ENCODE measurements around the gene H6PD. TPM values are rescaled to one million over a fixed set of nuclear protein-coding genes. Genes with fewer than 3 reads are reported as not detected.

Gene H6PD
- total and polyA plus RNA-seq, 9 of the 15 experiments (the other 6 are each of a cell fraction or from before 2014, with no cell fraction given), result 0.04 to 2.5 (median 0.95) TPM

DNA sequence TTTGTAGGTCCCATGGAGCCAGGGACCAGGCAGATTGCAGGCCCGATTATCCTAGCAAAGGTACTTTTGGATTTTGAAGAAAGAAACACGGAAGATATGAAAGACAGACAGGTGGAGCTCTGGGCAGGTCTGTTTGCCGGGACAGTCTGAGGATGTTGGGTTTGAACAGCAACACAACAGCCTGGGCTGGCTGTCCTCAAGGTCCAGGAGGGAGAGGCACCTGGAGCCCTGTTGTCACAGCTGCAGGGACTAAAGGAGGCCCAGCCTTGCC, 14.6 kb downstream of the H6PD start:
- in situ Hi-C loops (cut with MboI) (no loop called here), intact Hi-C loops (cut with micrococcal nuclease) (no loop called here)
- H2AFZ ChIP-seq (ENCODE audit: low read depth, low read length), result no peak overlapping the region
- FAIRE-seq, result no peak
- no peak overlapping the region for H3K27ac ChIP-seq (ENCODE audit: extremely low read depth, low read depth, low read length)
- BruUV-seq (replicated peaks), result no TSS peak
- peaks cover 28% of the 10 kb centered on the region; the same call in 1 of the 2 replicates for H4K20me1 ChIP-seq (replicated peaks; ENCODE audit: control insufficient read depth, insufficient read depth, low read length)
- no peaks in the 10 kb centered on the region for H3K36me3 ChIP-seq (ENCODE audit: control insufficient read depth, insufficient read depth, low read length)
- CTCF ChIA-PET (ENCODE audit: low intra/inter-chr PET ratio), result interaction anchor here (1.1 to 1.3 kb wide), 2 partner anchors 138 to 254 kb away, joined by 3 to 4 read pairs; no protein-coding TSS in a partner anchor
- H3K4me3 ChIP-seq, result no peak overlapping the region
- H3K79me2 ChIP-seq (ENCODE audit: control insufficient read depth, insufficient read depth, low read length), result no peaks in the 10 kb centered on the region
- DNase-seq (ENCODE audit: extremely low read depth in 1 of 4, low spot score in 3 of 4), result no peak
- H3K9me3 ChIP-seq (replicated peaks; ENCODE audit: control insufficient read depth, insufficient read depth, low read depth, low read length), result no peaks in the 10 kb centered on the region
- H3K4me2 ChIP-seq (ENCODE audit: insufficient read depth, low read length), result no peak overlapping the region
- POLR2A ChIA-PET, result interaction anchor here (0.8 to 3.3 kb wide), 3 partner anchors 10 to 341 kb away, joined by 3 to 11 read pairs (median 3); no protein-coding TSS in a partner anchor
- no peak overlapping the region for H3K9ac ChIP-seq (ENCODE audit: insufficient read depth in 1 of 2, low read depth in 2 of 2, low read length in 2 of 2)
- H3K4me1 ChIP-seq (replicated peaks in 1 of 2; ENCODE audit: control insufficient read depth in 2 of 2, insufficient read depth in 2 of 2, low read length in 2 of 2), result peaks cover 0 to 21% of the 10 kb centered on the region in 2 experiments; a peak in 1 of 5 replicates
- H3K9me1 ChIP-seq (ENCODE audit: control insufficient read depth, insufficient read depth, low read length), result no peaks in the 10 kb centered on the region
- H3K27me3 ChIP-seq (ENCODE audit: control insufficient read depth in 2 of 2, insufficient read depth in 2 of 2, low read length in 2 of 2), result peaks cover 22 to 79% of the 10 kb centered on the region in 2 experiments; a peak in 4 of 5 replicates
- 23% methylated on average over 3 of the region's 3 CpGs for WGBS (ENCODE audit: insufficient coverage, low coverage, missing lambda C conversion rate)
- ATAC-seq, result no peak
- no peak for TF ChIP-seq HNRNPL (IDR thresholded peaks at IDR 0.05; ENCODE audit: low read depth, low read length)
- TF ChIP-seq OTX1 (CRISPR knock-in tag; IDR thresholded peaks at IDR 0.05), result no peak
- TF ChIP-seq, protein P1, sequence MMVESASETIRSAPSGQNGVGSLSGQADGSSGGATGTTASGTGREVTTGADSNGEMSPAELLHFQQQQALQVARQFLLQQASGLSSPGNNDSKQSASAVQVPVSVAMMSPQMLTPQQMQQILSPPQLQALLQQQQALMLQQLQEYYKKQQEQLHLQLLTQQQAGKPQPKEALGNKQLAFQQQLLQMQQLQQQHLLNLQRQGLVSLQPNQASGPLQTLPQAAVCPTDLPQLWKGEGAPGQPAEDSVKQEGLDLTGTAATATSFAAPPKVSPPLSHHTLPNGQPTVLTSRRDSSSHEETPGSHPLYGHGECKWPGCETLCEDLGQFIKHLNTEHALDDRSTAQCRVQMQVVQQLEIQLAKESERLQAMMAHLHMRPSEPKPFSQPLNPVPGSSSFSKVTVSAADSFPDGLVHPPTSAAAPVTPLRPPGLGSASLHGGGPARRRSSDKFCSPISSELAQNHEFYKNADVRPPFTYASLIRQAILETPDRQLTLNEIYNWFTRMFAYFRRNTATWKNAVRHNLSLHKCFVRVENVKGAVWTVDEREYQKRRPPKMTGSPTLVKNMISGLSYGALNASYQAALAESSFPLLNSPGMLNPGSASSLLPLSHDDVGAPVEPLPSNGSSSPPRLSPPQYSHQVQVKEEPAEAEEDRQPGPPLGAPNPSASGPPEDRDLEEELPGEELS (CRISPR knock-in tag; IDR thresholded peaks at IDR 0.05; ENCODE audit: borderline replicate concordance), result no peak
- TF ChIP-seq, protein P2, sequence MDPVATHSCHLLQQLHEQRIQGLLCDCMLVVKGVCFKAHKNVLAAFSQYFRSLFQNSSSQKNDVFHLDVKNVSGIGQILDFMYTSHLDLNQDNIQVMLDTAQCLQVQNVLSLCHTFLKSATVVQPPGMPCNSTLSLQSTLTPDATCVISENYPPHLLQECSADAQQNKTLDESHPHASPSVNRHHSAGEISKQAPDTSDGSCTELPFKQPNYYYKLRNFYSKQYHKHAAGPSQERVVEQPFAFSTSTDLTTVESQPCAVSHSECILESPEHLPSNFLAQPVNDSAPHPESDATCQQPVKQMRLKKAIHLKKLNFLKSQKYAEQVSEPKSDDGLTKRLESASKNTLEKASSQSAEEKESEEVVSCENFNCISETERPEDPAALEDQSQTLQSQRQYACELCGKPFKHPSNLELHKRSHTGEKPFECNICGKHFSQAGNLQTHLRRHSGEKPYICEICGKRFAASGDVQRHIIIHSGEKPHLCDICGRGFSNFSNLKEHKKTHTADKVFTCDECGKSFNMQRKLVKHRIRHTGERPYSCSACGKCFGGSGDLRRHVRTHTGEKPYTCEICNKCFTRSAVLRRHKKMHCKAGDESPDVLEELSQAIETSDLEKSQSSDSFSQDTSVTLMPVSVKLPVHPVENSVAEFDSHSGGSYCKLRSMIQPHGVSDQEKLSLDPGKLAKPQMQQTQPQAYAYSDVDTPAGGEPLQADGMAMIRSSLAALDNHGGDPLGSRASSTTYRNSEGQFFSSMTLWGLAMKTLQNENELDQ (CRISPR knock-in tag; IDR thresholded peaks at IDR 0.05; ENCODE audit: borderline replicate concordance), result no peak
- TF ChIP-seq CHD4 (IDR thresholded peaks at IDR 0.05; ENCODE audit: insufficient read depth, insufficient replicate concordance, low read depth, low read length, poor library complexity, severe bottlenecking), result no peak
- TF ChIP-seq ZNF780A (CRISPR knock-in tag; IDR thresholded peaks at IDR 0.05), result no peak
- no peak for TF ChIP-seq HNRNPUL1 (IDR thresholded peaks at IDR 0.05; ENCODE audit: low read length)
- no peak for TF ChIP-seq NFXL1 (CRISPR knock-in tag; IDR thresholded peaks at IDR 0.05)
- TF ChIP-seq CSDE1 (IDR thresholded peaks at IDR 0.05), result no peak
- TF ChIP-seq NCOA6 (IDR thresholded peaks at IDR 0.05), result no peak
- TF ChIP-seq, protein P3, sequence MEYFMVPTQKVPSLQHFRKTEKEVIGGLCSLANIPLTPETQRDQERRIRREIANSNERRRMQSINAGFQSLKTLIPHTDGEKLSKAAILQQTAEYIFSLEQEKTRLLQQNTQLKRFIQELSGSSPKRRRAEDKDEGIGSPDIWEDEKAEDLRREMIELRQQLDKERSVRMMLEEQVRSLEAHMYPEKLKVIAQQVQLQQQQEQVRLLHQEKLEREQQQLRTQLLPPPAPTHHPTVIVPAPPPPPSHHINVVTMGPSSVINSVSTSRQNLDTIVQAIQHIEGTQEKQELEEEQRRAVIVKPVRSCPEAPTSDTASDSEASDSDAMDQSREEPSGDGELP (CRISPR knock-in tag; IDR thresholded peaks at IDR 0.05; ENCODE audit: borderline replicate concordance), result no peak
- no peak for TF ChIP-seq ZNF583 (CRISPR knock-in tag; IDR thresholded peaks at IDR 0.05)
- TF ChIP-seq ARID2 (IDR thresholded peaks at IDR 0.05), result no peak
